Stomach smooth muscle (tissue), 2 donors: Measurements from ENCODE around the gene UPK3BL2.
"Not testable (repeated sequence)": the region's sequence is repeated elsewhere in the genome, so short reads cannot be mapped to it uniquely, and the experiment has no call there.

ENCODE experiments used
- H3K27ac ChIP-seq: one replicate; pipeline ENCODE4 v1.7.0; 2013; ENCODE audit warnings: mild to moderate bottlenecking, low read length, inconsistent platforms
- H3K27me3 ChIP-seq, 2 donors: one replicate each; pipeline ENCODE4 v1.7.0; 2013; ENCODE audit warnings: low read length in 2 of 2; ENCODE audit not compliant: insufficient read depth in 2 of 2, control insufficient read depth in 1 of 2
- H3K36me3 ChIP-seq, 2 donors: one replicate each; pipeline ENCODE4 v1.7.0; 2013; ENCODE audit warnings: low read length in 2 of 2; ENCODE audit not compliant: control insufficient read depth in 2 of 2, insufficient read depth in 2 of 2
- H3K4me1 ChIP-seq: one replicate; pipeline ENCODE4 v1.7.0; 2013; ENCODE audit warnings: low read length; ENCODE audit not compliant: control insufficient read depth, insufficient read depth
- H3K4me3 ChIP-seq, 2 donors: one replicate each; pipeline ENCODE4 v1.7.0; 2013; ENCODE audit warnings: low read length in 2 of 2
- H3K9ac ChIP-seq, 2 donors: one replicate each; pipeline ENCODE4 v1.7.0; 2013; ENCODE audit warnings: low read length in 2 of 2, mild to moderate bottlenecking in 1 of 2
- H3K9me3 ChIP-seq, 2 donors: one replicate each; pipeline ENCODE4 v1.7.0; 2013; ENCODE audit warnings: low read length in 2 of 2; ENCODE audit not compliant: control insufficient read depth in 2 of 2
- donor health status: healthy.
- donor health status: Pancreatic carcinoma.

Gene UPK3BL2

GRCh38 chr7:102490529-102491075 is 52.9 kb downstream of the UPK3BL2 start:
- not testable (repeated sequence) for H3K27me3 ChIP-seq, H3K27ac ChIP-seq, H3K4me1 ChIP-seq, H3K9ac ChIP-seq, H3K4me3 ChIP-seq, H3K36me3 ChIP-seq, H3K9me3 ChIP-seq
